ENCODE measurements around the gene TTC12. TPM values are rescaled to one million over a fixed set of nuclear protein-coding genes. Genes with fewer than 3 reads are reported as not detected.

Gene TTC12
- total RNA-seq, 2 donors from 2014 or later: 22.3 to 134 TPM

DNA sequence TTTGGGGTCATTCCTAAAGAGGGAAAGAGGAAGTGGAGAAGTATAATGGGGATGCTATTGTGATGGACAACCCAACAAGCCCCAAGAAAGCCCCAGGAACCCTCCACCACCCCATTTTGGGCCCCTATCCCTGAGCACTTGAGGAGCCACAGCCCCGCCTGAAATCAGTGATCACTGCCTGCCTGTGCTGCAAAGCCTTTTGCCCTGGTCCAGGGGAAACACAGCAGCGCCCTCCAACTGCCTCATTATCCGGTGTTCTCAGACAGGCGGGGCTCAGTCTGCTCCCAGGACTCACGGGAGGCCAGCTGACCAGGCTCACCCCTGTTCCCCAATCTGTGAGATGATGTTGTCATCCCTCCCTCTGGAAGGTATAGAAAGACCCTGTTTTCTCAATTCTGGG, 44.7 kb upstream of the TTC12 start:
- 70 to 93% methylated on average over 2 to 5 of the region's 5 CpGs for WGBS, 2 donors
- no peaks in the 10 kb centered on the region for H3K9me3 ChIP-seq
- no peaks in the 10 kb centered on the region for H3K36me3 ChIP-seq (replicated peaks in 1 of 2; ENCODE audit: insufficient read depth in 1 of 2, low read depth in 2 of 2)
- DNase-seq (no peak), ATAC-seq (no peak)
- no peak overlapping the region for H3K27ac ChIP-seq
- H3K4me1 ChIP-seq: no peaks in the 10 kb centered on the region
- intact Hi-C loops (cut with DNase I): no loop called here
- no peak overlapping the region for H3K4me3 ChIP-seq
- H3K27me3 ChIP-seq: no peaks in the 10 kb centered on the region
- no peak for TF ChIP-seq POLR2A (IDR thresholded peaks at IDR 0.05)
- TF ChIP-seq, protein P1, sequence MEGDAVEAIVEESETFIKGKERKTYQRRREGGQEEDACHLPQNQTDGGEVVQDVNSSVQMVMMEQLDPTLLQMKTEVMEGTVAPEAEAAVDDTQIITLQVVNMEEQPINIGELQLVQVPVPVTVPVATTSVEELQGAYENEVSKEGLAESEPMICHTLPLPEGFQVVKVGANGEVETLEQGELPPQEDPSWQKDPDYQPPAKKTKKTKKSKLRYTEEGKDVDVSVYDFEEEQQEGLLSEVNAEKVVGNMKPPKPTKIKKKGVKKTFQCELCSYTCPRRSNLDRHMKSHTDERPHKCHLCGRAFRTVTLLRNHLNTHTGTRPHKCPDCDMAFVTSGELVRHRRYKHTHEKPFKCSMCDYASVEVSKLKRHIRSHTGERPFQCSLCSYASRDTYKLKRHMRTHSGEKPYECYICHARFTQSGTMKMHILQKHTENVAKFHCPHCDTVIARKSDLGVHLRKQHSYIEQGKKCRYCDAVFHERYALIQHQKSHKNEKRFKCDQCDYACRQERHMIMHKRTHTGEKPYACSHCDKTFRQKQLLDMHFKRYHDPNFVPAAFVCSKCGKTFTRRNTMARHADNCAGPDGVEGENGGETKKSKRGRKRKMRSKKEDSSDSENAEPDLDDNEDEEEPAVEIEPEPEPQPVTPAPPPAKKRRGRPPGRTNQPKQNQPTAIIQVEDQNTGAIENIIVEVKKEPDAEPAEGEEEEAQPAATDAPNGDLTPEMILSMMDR (IDR thresholded peaks at IDR 0.05): no peak

DNA sequence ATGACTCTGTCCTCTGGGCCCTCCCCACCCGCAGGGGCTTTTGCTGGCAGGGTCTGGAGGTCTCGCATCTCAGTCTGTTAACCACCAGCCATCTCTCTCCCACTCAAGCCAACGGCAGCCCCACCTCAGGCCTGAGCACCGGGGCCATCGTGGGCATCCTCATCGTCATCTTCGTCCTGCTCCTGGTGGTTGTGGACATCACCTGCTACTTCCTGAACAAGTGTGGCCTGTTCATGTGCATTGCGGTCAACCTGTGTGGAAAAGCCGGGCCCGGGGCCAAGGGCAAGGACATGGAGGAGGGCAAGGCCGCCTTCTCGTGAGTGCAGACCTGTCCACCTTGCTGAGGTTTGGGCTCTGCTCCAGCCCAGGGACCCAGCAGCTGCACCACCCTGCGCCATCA, 44.3 kb upstream of the TTC12 start:
- 79 to 88% methylated on average over 10 to 13 of the region's 13 CpGs for WGBS, 2 donors
- Histone ChIP-seq H3K4me1 (no peaks in the 10 kb centered on the region), H3K9me3 (no peaks in the 10 kb centered on the region), H3K4me3 (no peak overlapping the region), H3K36me3 (replicated peaks in 1 of 2; ENCODE audit: insufficient read depth in 1 of 2, low read depth in 2 of 2) (no peaks in the 10 kb centered on the region), H3K27me3 (no peaks in the 10 kb centered on the region), H3K27ac (no peak overlapping the region)
- TF ChIP-seq POLR2A (IDR thresholded peaks at IDR 0.05): no peak
- TF ChIP-seq, protein P1 (IDR thresholded peaks at IDR 0.05): no peak
- DNase-seq (no peak), ATAC-seq (no peak)
- intact Hi-C loops (cut with DNase I): no loop called here

DNA sequence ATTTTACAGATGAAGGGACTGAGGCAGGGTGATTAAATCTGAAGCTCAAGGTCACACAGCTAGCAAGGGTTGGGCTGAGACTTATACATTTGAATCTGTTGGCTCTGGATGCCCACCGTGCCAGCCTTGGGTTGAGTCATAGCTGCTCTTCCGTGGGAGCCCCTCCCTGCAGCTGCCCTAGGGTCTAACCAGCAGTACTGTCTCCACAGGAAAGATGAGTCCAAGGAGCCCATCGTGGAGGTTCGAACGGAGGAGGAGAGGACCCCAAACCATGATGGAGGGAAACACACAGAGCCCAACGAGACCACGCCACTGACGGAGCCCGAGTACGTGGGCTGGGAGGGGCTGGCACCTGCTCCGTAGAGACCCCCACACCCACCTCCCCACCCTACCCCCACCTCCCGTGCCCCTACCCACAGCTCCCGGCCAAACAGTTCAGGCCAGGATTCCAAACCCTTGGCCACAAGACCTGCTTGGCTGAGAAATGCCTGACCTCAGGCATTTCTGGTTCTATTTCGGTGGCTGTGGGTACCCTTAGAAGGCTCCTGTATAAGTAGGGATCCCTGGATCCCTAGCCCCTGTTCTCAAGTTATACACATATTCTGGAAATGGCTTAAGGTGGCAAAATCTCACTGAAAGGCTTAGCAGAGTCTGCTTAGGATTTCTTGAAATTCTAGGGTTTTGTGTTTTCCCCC, 42.7 kb upstream of the TTC12 start:
- Histone ChIP-seq H3K27me3 (no peaks in the 10 kb centered on the region), H3K4me1 (no peaks in the 10 kb centered on the region), H3K4me3 (no peak overlapping the region), H3K36me3 (replicated peaks in 1 of 2; ENCODE audit: insufficient read depth in 1 of 2, low read depth in 2 of 2) (no peaks in the 10 kb centered on the region), H3K9me3 (no peaks in the 10 kb centered on the region), H3K27ac (no peak overlapping the region)
- intact Hi-C loops (cut with DNase I): no loop called here
- ATAC-seq (no peak), DNase-seq (no peak)
- TF ChIP-seq, protein P1 (IDR thresholded peaks at IDR 0.05): no peak
- no peak for TF ChIP-seq POLR2A (IDR thresholded peaks at IDR 0.05)
- 69 to 79% methylated on average over 10 to 14 of the region's 14 CpGs for WGBS, 2 donors

DNA sequence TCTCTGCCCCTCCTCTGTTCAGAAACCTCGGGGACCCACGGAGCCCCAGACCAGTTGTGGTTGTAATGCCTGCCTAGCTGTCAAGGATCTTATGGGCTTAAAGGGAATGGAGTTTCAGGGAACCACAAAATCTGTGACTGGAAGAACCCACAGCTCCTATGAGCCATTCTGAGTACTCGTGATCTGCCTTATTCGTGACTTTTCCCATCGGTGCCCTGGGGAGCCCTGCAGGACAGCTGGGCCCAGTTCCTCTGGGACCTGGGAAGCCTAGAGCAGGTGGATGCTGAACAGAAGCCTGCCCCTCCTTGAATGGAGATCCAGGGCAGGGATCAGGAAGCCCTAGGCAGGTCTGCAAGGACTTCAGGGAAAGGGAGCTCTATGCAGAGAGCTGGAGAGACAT, 42.1 kb upstream of the TTC12 start:
- Histone ChIP-seq H3K27ac (no peak overlapping the region), H3K4me3 (no peak overlapping the region), H3K27me3 (no peaks in the 10 kb centered on the region), H3K9me3 (no peaks in the 10 kb centered on the region), H3K4me1 (no peaks in the 10 kb centered on the region), H3K36me3 (replicated peaks in 1 of 2; ENCODE audit: insufficient read depth in 1 of 2, low read depth in 2 of 2) (no peaks in the 10 kb centered on the region)
- no peak for DNase-seq
- intact Hi-C loops (cut with DNase I): no loop called here
- ATAC-seq: no peak
- WGBS, 2 donors: 17 to 79% methylated on average over 2 to 5 of the region's 5 CpGs
- TF ChIP-seq, protein P1 (IDR thresholded peaks at IDR 0.05): no peak
- TF ChIP-seq POLR2A (IDR thresholded peaks at IDR 0.05): no peak

All from body of pancreas (tissue), 4 donors.